HG02973 (cell line): ENCODE results near the gene GLI1.
A peak's percentile ranks its signal among the peaks of the same experiment; 100 is the strongest.

ENCODE experiments used
- ATAC-seq: cut with Tn5 transposase; IDR thresholded peaks from one replicate; pipeline ENCODE4 v1.9.1; 2021; ENCODE audit warnings: moderate library complexity; ENCODE audit not compliant: unreplicated experiment

Gene GLI1

GRCh38 chr12:57518176-57518919 is 58.8 kb downstream of the GLI1 start:
- ATAC-seq: no peak

GRCh38 chr12:57518920-57519795 is 59.6 kb downstream of the GLI1 start:
- no peak for ATAC-seq

GRCh38 chr12:57519796-57520052 is 60.1 kb downstream of the GLI1 start:
- no peak for ATAC-seq

GRCh38 chr12:57520053-57520818 is 60.7 kb downstream of the GLI1 start, which contains the start of gene DDIT3:
TSS of gene DDIT3 (minus strand) at chr12:57520514. CDS start at chr12:57517406, 3,108 bp downstream.
- peak; percentile 64 for ATAC-seq

- ATAC-seq: no peak
These were observed 62.0 kb downstream of the GLI1 start for GRCh38 chr12:57521525-57522010.
